ENCODE data around the gene PLTP.

- TF ChIP-seq, protein P1, sequence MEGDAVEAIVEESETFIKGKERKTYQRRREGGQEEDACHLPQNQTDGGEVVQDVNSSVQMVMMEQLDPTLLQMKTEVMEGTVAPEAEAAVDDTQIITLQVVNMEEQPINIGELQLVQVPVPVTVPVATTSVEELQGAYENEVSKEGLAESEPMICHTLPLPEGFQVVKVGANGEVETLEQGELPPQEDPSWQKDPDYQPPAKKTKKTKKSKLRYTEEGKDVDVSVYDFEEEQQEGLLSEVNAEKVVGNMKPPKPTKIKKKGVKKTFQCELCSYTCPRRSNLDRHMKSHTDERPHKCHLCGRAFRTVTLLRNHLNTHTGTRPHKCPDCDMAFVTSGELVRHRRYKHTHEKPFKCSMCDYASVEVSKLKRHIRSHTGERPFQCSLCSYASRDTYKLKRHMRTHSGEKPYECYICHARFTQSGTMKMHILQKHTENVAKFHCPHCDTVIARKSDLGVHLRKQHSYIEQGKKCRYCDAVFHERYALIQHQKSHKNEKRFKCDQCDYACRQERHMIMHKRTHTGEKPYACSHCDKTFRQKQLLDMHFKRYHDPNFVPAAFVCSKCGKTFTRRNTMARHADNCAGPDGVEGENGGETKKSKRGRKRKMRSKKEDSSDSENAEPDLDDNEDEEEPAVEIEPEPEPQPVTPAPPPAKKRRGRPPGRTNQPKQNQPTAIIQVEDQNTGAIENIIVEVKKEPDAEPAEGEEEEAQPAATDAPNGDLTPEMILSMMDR (IDR thresholded peaks at IDR 0.05 in 2 of 3, conservative IDR thresholded peaks at IDR 0.05 in 1 of 3; ENCODE audit: borderline replicate concordance in 1 of 3, insufficient read depth in 1 of 3, low read depth in 2 of 3, low read length in 2 of 3), result peak in 1 of 3 experiments; percentile 29; a peak in 2 of 6 replicates
- TF ChIP-seq RAD21 (IDR thresholded peaks at IDR 0.05; ENCODE audit: low read depth) (peak; percentile 40; the same call in 1 of the 2 replicates), POLR2A (IDR thresholded peaks at IDR 0.05; ENCODE audit: borderline replicate concordance, extremely low read depth, insufficient read depth, insufficient read length) (no peak), YY1 (IDR thresholded peaks at IDR 0.05; ENCODE audit: extremely low read depth, insufficient replicate concordance, low read depth, low read length) (no peak), CEBPB (IDR thresholded peaks at IDR 0.05; ENCODE audit: low read depth) (no peak), EZH2 (IDR thresholded peaks at IDR 0.05) (no peak), EZH2phosphoT487 (IDR thresholded peaks at IDR 0.05; ENCODE audit: borderline replicate concordance) (no peak), ZNF274 (IDR thresholded peaks at IDR 0.05; ENCODE audit: low read depth, low read length) (no peak), POLR2AphosphoS5 (IDR thresholded peaks at IDR 0.05; ENCODE audit: low read depth, low read length) (no peak), SRF (IDR thresholded peaks at IDR 0.05; ENCODE audit: low read depth) (no peak), SIN3A (IDR thresholded peaks at IDR 0.05; ENCODE audit: low read depth) (no peak)
- TF ChIP-seq, protein P2, sequence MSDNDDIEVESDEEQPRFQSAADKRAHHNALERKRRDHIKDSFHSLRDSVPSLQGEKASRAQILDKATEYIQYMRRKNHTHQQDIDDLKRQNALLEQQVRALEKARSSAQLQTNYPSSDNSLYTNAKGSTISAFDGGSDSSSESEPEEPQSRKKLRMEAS (IDR thresholded peaks at IDR 0.05), result no peak
- TF ChIP-seq, protein P3, sequence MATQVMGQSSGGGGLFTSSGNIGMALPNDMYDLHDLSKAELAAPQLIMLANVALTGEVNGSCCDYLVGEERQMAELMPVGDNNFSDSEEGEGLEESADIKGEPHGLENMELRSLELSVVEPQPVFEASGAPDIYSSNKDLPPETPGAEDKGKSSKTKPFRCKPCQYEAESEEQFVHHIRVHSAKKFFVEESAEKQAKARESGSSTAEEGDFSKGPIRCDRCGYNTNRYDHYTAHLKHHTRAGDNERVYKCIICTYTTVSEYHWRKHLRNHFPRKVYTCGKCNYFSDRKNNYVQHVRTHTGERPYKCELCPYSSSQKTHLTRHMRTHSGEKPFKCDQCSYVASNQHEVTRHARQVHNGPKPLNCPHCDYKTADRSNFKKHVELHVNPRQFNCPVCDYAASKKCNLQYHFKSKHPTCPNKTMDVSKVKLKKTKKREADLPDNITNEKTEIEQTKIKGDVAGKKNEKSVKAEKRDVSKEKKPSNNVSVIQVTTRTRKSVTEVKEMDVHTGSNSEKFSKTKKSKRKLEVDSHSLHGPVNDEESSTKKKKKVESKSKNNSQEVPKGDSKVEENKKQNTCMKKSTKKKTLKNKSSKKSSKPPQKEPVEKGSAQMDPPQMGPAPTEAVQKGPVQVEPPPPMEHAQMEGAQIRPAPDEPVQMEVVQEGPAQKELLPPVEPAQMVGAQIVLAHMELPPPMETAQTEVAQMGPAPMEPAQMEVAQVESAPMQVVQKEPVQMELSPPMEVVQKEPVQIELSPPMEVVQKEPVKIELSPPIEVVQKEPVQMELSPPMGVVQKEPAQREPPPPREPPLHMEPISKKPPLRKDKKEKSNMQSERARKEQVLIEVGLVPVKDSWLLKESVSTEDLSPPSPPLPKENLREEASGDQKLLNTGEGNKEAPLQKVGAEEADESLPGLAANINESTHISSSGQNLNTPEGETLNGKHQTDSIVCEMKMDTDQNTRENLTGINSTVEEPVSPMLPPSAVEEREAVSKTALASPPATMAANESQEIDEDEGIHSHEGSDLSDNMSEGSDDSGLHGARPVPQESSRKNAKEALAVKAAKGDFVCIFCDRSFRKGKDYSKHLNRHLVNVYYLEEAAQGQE (IDR thresholded peaks at IDR 0.05; ENCODE audit: low read depth), result no peak
- TF ChIP-seq, protein P4, sequence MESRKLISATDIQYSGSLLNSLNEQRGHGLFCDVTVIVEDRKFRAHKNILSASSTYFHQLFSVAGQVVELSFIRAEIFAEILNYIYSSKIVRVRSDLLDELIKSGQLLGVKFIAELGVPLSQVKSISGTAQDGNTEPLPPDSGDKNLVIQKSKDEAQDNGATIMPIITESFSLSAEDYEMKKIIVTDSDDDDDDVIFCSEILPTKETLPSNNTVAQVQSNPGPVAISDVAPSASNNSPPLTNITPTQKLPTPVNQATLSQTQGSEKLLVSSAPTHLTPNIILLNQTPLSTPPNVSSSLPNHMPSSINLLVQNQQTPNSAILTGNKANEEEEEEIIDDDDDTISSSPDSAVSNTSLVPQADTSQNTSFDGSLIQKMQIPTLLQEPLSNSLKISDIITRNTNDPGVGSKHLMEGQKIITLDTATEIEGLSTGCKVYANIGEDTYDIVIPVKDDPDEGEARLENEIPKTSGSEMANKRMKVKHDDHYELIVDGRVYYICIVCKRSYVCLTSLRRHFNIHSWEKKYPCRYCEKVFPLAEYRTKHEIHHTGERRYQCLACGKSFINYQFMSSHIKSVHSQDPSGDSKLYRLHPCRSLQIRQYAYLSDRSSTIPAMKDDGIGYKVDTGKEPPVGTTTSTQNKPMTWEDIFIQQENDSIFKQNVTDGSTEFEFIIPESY (IDR thresholded peaks at IDR 0.05; ENCODE audit: extremely low read depth, insufficient replicate concordance, low read length), result no peak
These were observed 19.7 kb downstream of the PLTP start for GRCh38 chr20:45892049-45892825.

All from HCT116 (cell line).